K562 (cell line): Measurements from ENCODE around the gene CSK. TPM values are rescaled to one million over a fixed set of nuclear protein-coding genes. Genes with fewer than 3 reads are reported as not detected.

Experiments used
- ATF1 ChIP-seq, 2 experiments: fragments of 450-650 bp in 1 of 2; IDR thresholded peaks; 2 replicates each; pipeline ENCODE4 v1.6.1; 2016; ENCODE audit warnings: missing compliant biosample characterization in 1 of 2, missing genetic modification characterization in 1 of 2
- CBFA2T3 ChIP-seq: fragments of 450-650 bp; IDR thresholded peaks from 2 replicates; pipeline ENCODE4 v1.6.1; 2017
- DEAF1 ChIP-seq: fragments of 450-650 bp; formaldehyde crosslinking; IDR thresholded peaks from 2 replicates; pipeline ENCODE4 v1.4.0; 2020; ENCODE audit warnings: mild to moderate bottlenecking, moderate library complexity
- DLX4 ChIP-seq: fragments of 250-450 bp; sonication (Bioruptor Pico); IDR thresholded peaks from 2 replicates; pipeline ENCODE4 v1.6.1; 2021; ENCODE audit warnings: mild to moderate bottlenecking
- DPF2 ChIP-seq: fragments of 450-650 bp; IDR thresholded peaks from 2 replicates; pipeline ENCODE4 v1.6.1; 2016
- FUS ChIP-seq: fragments of 200-400 bp; formaldehyde crosslinking; optimal IDR thresholded peaks from 2 replicates; pipeline ENCODE3; 2017; ENCODE audit warnings: low read depth, low read length
- GMEB1 ChIP-seq: fragments of 250-450 bp; sonication (Bioruptor Pico); IDR thresholded peaks from 2 replicates; pipeline ENCODE4 v1.4.0; 2020; ENCODE audit warnings: mild to moderate bottlenecking
- GTF2F1 ChIP-seq: IDR thresholded peaks from 2 replicates; pipeline ENCODE4 v1.6.1; 2011; ENCODE audit warnings: low read depth, low read length, improper control_type of control experiment
- MECOM ChIP-seq: fragments of 250-450 bp; sonication (Bioruptor Pico); IDR thresholded peaks from 2 replicates; pipeline ENCODE4 v1.8.0; 2022; ENCODE audit warnings: inconsistent platforms
- MLX ChIP-seq, 2 experiments: fragments of 450-650 bp in 1 of 2; sonication (generic) in 1 of 2; formaldehyde crosslinking; conservative IDR thresholded peaks; 2 replicates each; pipeline versions ENCODE4 v1.4.0 to v1.8.1; 2020 to 2022; ENCODE audit warnings: mild to moderate bottlenecking in 1 of 2, missing genetic modification reagents in 1 of 2
- RAD21 ChIP-seq, 2 experiments: fragments of 250-450 bp in 1 of 2; fragments of 450-650 bp in 1 of 2; sonication (Bioruptor Pico) in 1 of 2; formaldehyde crosslinking in 1 of 2; IDR thresholded peaks in 1 of 2; conservative IDR thresholded peaks in 1 of 2; 2 replicates each; pipeline versions ENCODE4 v1.4.0 to v1.8.0; 2020 to 2022; ENCODE audit warnings: mild to moderate bottlenecking in 2 of 2, moderate library complexity in 1 of 2
- RREB1 ChIP-seq: fragments of 250-450 bp; sonication (Bioruptor Pico); IDR thresholded peaks from 2 replicates; pipeline ENCODE4 v1.4.0; 2020
- SRSF1 ChIP-seq: fragments of 200-400 bp; formaldehyde crosslinking; IDR thresholded peaks from 2 replicates; pipeline ENCODE4 v1.6.1; 2017; ENCODE audit warnings: mild to moderate bottlenecking, low read depth, low read length, moderate library complexity
- U2AF2 ChIP-seq: fragments of 200-400 bp; formaldehyde crosslinking; optimal IDR thresholded peaks from 2 replicates; pipeline ENCODE3; 2017; ENCODE audit warnings: low read depth, mild to moderate bottlenecking, low read length
- ZNF140 ChIP-seq: fragments of 250-450 bp; sonication (Bioruptor Pico); IDR thresholded peaks from 2 replicates; pipeline ENCODE4 v1.8.0; 2021; ENCODE audit warnings: moderate library complexity, mild to moderate bottlenecking, inconsistent platforms
- ZNF507 ChIP-seq: conservative IDR thresholded peaks from 2 replicates; pipeline ENCODE4 v1.6.1; 2017; ENCODE audit warnings: missing genetic modification characterization, missing compliant biosample characterization
- polyA plus RNA-seq, 8 experiments: library from polyadenylated mRNA; depleted of rRNA in 4 of 8; stranded (reverse) in 5 of 8; unstranded in 3 of 8; fragments of >200 nt; fragmentation: Nextera tagmentation in 2 of 8; fragmentation: Illumina TruSeq in 1 of 8; extraction: Ambion mirVana in 2 of 8; extraction: Trizol in 1 of 8; gene quantifications; 2 replicates each; pipeline versions ENCODE4 v1.2.1 to v1.2.3, GENCODE V29; 2011 to 2014; ENCODE audit warnings: inconsistent platforms in 1 of 8, missing spikeins in 1 of 8
- total RNA-seq, 7 experiments: library from RNA; depleted of rRNA in 6 of 7; stranded (reverse); fragments of >200 nt in 6 of 7; fragmentation: Illumina TruSeq in 2 of 7; extraction: Trizol in 2 of 7; gene quantifications; 2 replicates each; pipeline versions ENCODE4 v1.2.1 to v1.2.3, GENCODE V29; 2011 to 2021; ENCODE audit warnings: low replicate concordance in 1 of 7

The CSK gene
- total and polyA plus RNA-seq, 9 of the 15 experiments (the other 6 are each of a cell fraction or from before 2014, with no cell fraction given), result 1.5 to 112 (median 22.5) TPM

- TF ChIP-seq DEAF1 (no peak), ATF1 (CRISPR knock-in tag; IDR thresholded peaks at IDR 0.05) (no peak), ATF1 (tag; IDR thresholded peaks at IDR 0.05) (peak; percentile 64), CBFA2T3 (peak; percentile 16; the same call in 1 of the 2 replicates), ZNF507 (tag) (no peak), DLX4 (CRISPR knock-in tag) (no peak), ZNF140 (CRISPR knock-in tag) (no peak), RAD21 (CRISPR knock-in tag; conservative IDR thresholded peaks at IDR 0.05 in 1 of 2, IDR thresholded peaks at IDR 0.05 in 1 of 2) (peak; percentile 33 to 39), U2AF2 (no peak), GMEB1 (CRISPR knock-in tag) (peak; percentile 64), DPF2 (no peak), MLX (CRISPR knock-in tag; conservative IDR thresholded peaks at IDR 0.05) (no peak), GTF2F1 (0 out of 2 replicates have a peak, but pooled peaks have one; percentile 35), MECOM (CRISPR knock-in tag) (no peak), FUS (peak; percentile 93), RREB1 (CRISPR knock-in tag) (no peak), SRSF1 (no peak)
Observed at GRCh38 chr15:74842581-74843444, 60.9 kb downstream of the CSK start, which contains the start of gene ULK3 (continued).
